ENCODE results near the gene LDHD. TPM values are rescaled to one million over a fixed set of nuclear protein-coding genes. Genes with fewer than 3 reads are reported as not detected.

Gene LDHD
- total and polyA plus RNA-seq, 10 of the 15 experiments (the other 5 are each of a cell fraction or from before 2014, with no cell fraction given): 0.10 to 0.12 TPM; not detected in 8

GRCh38 chr16:75111961-75112733, 4.4 kb downstream of the LDHD start:
- Histone ChIP-seq H3K27ac (ENCODE audit: control insufficient read depth, insufficient read depth) (no peak overlapping the region), H4K20me1 (ENCODE audit: control insufficient read depth, insufficient read depth) (no peaks in the 10 kb centered on the region), H3K36me3 (ENCODE audit: control insufficient read depth in 2 of 2, insufficient read depth in 2 of 2, low read length in 1 of 2) (no peaks in the 10 kb centered on the region; a peak in 1 of 4 replicates), H3K9ac (ENCODE audit: control insufficient read depth, insufficient read depth, low read length) (no peak overlapping the region), H3K79me2 (ENCODE audit: control insufficient read depth, insufficient read depth, low read length) (no peaks in the 10 kb centered on the region), H2AFZ (ENCODE audit: control insufficient read depth, low read depth, low read length) (no peak overlapping the region), H3K9me3 (replicated peaks; ENCODE audit: control insufficient read depth, insufficient read depth, low read length) (no peaks in the 10 kb centered on the region), H3K4me2 (ENCODE audit: control insufficient read depth, insufficient read depth) (no peak overlapping the region), H3K4me3 (no peak overlapping the region), H3K27me3 (replicated peaks in 1 of 2; ENCODE audit: control insufficient read depth in 2 of 2, insufficient read depth in 2 of 2, low read length in 1 of 2) (no peaks in the 10 kb centered on the region), H3K4me1 (ENCODE audit: control insufficient read depth, insufficient read depth, low read length) (peaks cover 36% of the 10 kb centered on the region)
- TF ChIP-seq E2F4 (IDR thresholded peaks at IDR 0.05; ENCODE audit: low read depth, low read length): no peak
- no peak for FAIRE-seq
- WGBS (ENCODE audit: insufficient coverage, insufficient replicate concordance, low lambda C conversion rate, missing lambda C conversion rate): 44% methylated on average over 26 of the region's 26 CpGs
- no peak for DNase-seq (ENCODE audit: low read depth, low spot score)
- no peak for ATAC-seq
- in situ Hi-C loops (cut with MboI): no loop called here
- RAD21 ChIA-PET (ENCODE audit: unreplicated experiment): interaction anchor here (0.9 to 4.9 kb wide), 17 partner anchors 8 to 299 kb away, joined by 3 to 92 read pairs (median 8); partner anchors contain the start of genes WDR59 and ZNRF1
- SMC1A ChIA-PET (ENCODE audit: uncharacterized antibody, unreplicated experiment): interaction anchor here (0.8 to 6.7 kb wide), 21 partner anchors 8 to 402 kb away, joined by 3 to 69 read pairs (median 4); partner anchors contain the start of gene ZNRF1
- POLR2A ChIA-PET: interaction anchor here (0.9 to 1.8 kb wide), 4 partner anchors 99 to 249 kb away, joined by 3 to 13 read pairs (median 4); partner anchors contain the start of gene ZNRF1
- CTCF ChIA-PET: interaction anchor here (0.6 to 6.7 kb wide), 39 partner anchors 9 to 1356 kb away, joined by 3 to 90 read pairs (median 6); partner anchors contain the start of genes MLKL, WDR59 and ZNRF1
- BruUV-seq (replicated peaks): no TSS peak
- intact Hi-C loops (cut with micrococcal nuclease; ENCODE audit: unreplicated experiment): loop anchor here (1.0 to 5.0 kb wide), 6 partner anchors 35 to 403 kb away; no protein-coding TSS in a partner anchor

- Histone ChIP-seq H3K9me3 (replicated peaks; ENCODE audit: control insufficient read depth, insufficient read depth, low read length) (no peaks in the 10 kb centered on the region), H2AFZ (ENCODE audit: control insufficient read depth, low read depth, low read length) (no peak overlapping the region; the same call in 1 of the 2 replicates), H3K4me1 (ENCODE audit: control insufficient read depth, insufficient read depth, low read length) (peaks cover 36% of the 10 kb centered on the region), H3K9ac (ENCODE audit: control insufficient read depth, insufficient read depth, low read length) (no peak overlapping the region), H3K27me3 (replicated peaks in 1 of 2; ENCODE audit: control insufficient read depth in 2 of 2, insufficient read depth in 2 of 2, low read length in 1 of 2) (no peaks in the 10 kb centered on the region), H4K20me1 (ENCODE audit: control insufficient read depth, insufficient read depth) (no peaks in the 10 kb centered on the region), H3K4me3 (no peak overlapping the region), H3K27ac (ENCODE audit: control insufficient read depth, insufficient read depth) (no peak overlapping the region), H3K79me2 (ENCODE audit: control insufficient read depth, insufficient read depth, low read length) (no peaks in the 10 kb centered on the region), H3K36me3 (ENCODE audit: control insufficient read depth in 2 of 2, insufficient read depth in 2 of 2, low read length in 1 of 2) (no peaks in the 10 kb centered on the region; a peak in 1 of 4 replicates), H3K4me2 (ENCODE audit: control insufficient read depth, insufficient read depth) (peak overlapping the region; percentile 58; the same call in 1 of the 2 replicates)
- BruUV-seq (replicated peaks): no TSS peak
- FAIRE-seq: no peak
- intact Hi-C loops (cut with micrococcal nuclease; ENCODE audit: unreplicated experiment) (loop anchor here (1.0 to 5.0 kb wide), 6 partner anchors 34 to 403 kb away; no protein-coding TSS in a partner anchor), in situ Hi-C loops (cut with MboI) (no loop called here)
- no peak for DNase-seq (ENCODE audit: low read depth, low spot score)
- SMC1A ChIA-PET (ENCODE audit: uncharacterized antibody, unreplicated experiment): interaction anchor here (0.8 to 6.7 kb wide), 24 partner anchors 8 to 401 kb away, joined by 3 to 69 read pairs (median 4); partner anchors contain the start of gene ZNRF1
- CTCF ChIA-PET: interaction anchor here (0.6 to 6.7 kb wide), 54 partner anchors 10 to 1355 kb away, joined by 3 to 90 read pairs (median 4); partner anchors contain the start of genes MLKL, WDR59 and ZNRF1
- POLR2A ChIA-PET: interaction anchor here (0.8 to 1.8 kb wide), 6 partner anchors 99 to 248 kb away, joined by 3 to 13 read pairs (median 4); partner anchors contain the start of gene ZNRF1
- RAD21 ChIA-PET (ENCODE audit: unreplicated experiment): interaction anchor here (0.7 to 4.9 kb wide), 25 partner anchors 9 to 299 kb away, joined by 3 to 92 read pairs (median 5); partner anchors contain the start of genes WDR59 and ZNRF1
- WGBS (ENCODE audit: insufficient coverage, insufficient replicate concordance, low lambda C conversion rate, missing lambda C conversion rate): 34% methylated on average over 7 of the region's 7 CpGs
- peak; percentile 14 for ATAC-seq
- TF ChIP-seq MYB (IDR thresholded peaks at IDR 0.05; ENCODE audit: borderline replicate concordance, low read depth, low read length) (no peak), GATAD2B (conservative IDR thresholded peaks at IDR 0.05; ENCODE audit: low read depth) (0 out of 2 replicates have a peak, but pooled peaks have one; percentile 12), POLR2AphosphoS2 (IDR thresholded peaks at IDR 0.05; ENCODE audit: low read depth, low read length) (no peak), HCFC1 (IDR thresholded peaks at IDR 0.05; ENCODE audit: low read length) (no peak), DPF2 (IDR thresholded peaks at IDR 0.05) (no peak), TBL1XR1 (IDR thresholded peaks at IDR 0.05; ENCODE audit: low read depth, low read length) (no peak), MTA3 (IDR thresholded peaks at IDR 0.05; ENCODE audit: borderline replicate concordance, low read length) (peak; percentile 61; the same call in 1 of the 2 replicates), ZNF217 (IDR thresholded peaks at IDR 0.05) (no peak), NRF1 (conservative IDR thresholded peaks at IDR 0.05; ENCODE audit: low read depth, low read length) (no peak), NR2F1 (conservative IDR thresholded peaks at IDR 0.05) (0 out of 2 replicates have a peak, but pooled peaks have one; percentile 2), ZZZ3 (IDR thresholded peaks at IDR 0.05; ENCODE audit: control insufficient read depth, insufficient read length, low read depth) (no peak), BHLHE40 (IDR thresholded peaks at IDR 0.05; ENCODE audit: borderline replicate concordance in 1 of 2, low read depth in 2 of 2, low read length in 1 of 2) (no peak), NFYB (IDR thresholded peaks at IDR 0.05; ENCODE audit: insufficient read depth, low read depth, low read length) (no peak)
These were observed 5.1 kb downstream of the LDHD start for GRCh38 chr16:75111514-75111940.
